Activated CD8-positive, alpha-beta T cell treated with anti-CD3 and anti-CD28 coated beads for 36 hours (primary cell): Measurements from ENCODE around the gene PHPT1. TPM values are rescaled to one million over a fixed set of nuclear protein-coding genes. Genes with fewer than 3 reads are reported as not detected.

ENCODE experiments used
- ATAC-seq: fragments of 200-7000 bp; cut with Tn5 transposase; one replicate; pipeline ENCODE4 v1.10.0; 2021; ENCODE audit warnings: mild to moderate bottlenecking, moderate library complexity
- CTCF ChIA-PET: fragments of 350-600 bp; sonication (Branson Sonifier 250); formaldehyde crosslinking; loops from one replicate; lab custom pipeline; 2021; ENCODE audit warnings: antibody characterized with exemption; lab: Charles Lee
- POLR2A ChIA-PET: fragments of 350-600 bp; sonication (Branson Sonifier 250); formaldehyde crosslinking; loops from one replicate; lab custom pipeline; 2021; ENCODE audit warnings: antibody characterized with exemption; lab: Charles Lee
- DNase-seq: peaks from one replicate; pipeline ENCODE4 v3.0.0-alpha.2; 2020
- H3K27ac Mint-ChIP-seq: one replicate; pipeline ENCODE4 v1.8.0; 2021; ENCODE audit warnings: mild to moderate bottlenecking, mixed read lengths
- H3K27me3 Mint-ChIP-seq: one replicate; pipeline ENCODE4 v1.8.0; 2021; ENCODE audit warnings: mixed read lengths
- H3K36me3 Mint-ChIP-seq: one replicate; pipeline ENCODE4 v1.8.0; 2021; ENCODE audit warnings: low read depth, mixed read lengths
- H3K4me1 Mint-ChIP-seq: one replicate; pipeline ENCODE4 v1.8.0; 2021; ENCODE audit warnings: low read depth, mixed read lengths
- H3K4me3 Mint-ChIP-seq: one replicate; pipeline ENCODE4 v1.8.0; 2021; ENCODE audit warnings: mild to moderate bottlenecking, moderate library complexity, mixed read lengths
- H3K9me3 Mint-ChIP-seq: one replicate; pipeline ENCODE4 v1.8.0; 2021; ENCODE audit warnings: mixed read lengths
- intact Hi-C: fragments of 100-400 bp; cut with micrococcal nuclease; formaldehyde crosslinking; loops from one replicate; pipeline ENCODE4 v1.10.0; 2022
- total RNA-seq, 2 experiments: library from RNA; stranded (reverse); gene quantifications; one replicate each; pipeline ENCODE4 v1.2.3, GENCODE V29; 2021
- TF ChIP-seq, protein P1 (sequence below): fragments of 200-600 bp; IDR thresholded peaks from one replicate; pipeline ENCODE4 v1.8.0; 2022; ENCODE audit warnings: antibody characterized with exemption, mild to moderate bottlenecking

Gene PHPT1
- total RNA-seq, 2 experiments from 2014 or later: 123 to 124 TPM

- intact Hi-C loops: no loop called here
- TF ChIP-seq, protein P1, sequence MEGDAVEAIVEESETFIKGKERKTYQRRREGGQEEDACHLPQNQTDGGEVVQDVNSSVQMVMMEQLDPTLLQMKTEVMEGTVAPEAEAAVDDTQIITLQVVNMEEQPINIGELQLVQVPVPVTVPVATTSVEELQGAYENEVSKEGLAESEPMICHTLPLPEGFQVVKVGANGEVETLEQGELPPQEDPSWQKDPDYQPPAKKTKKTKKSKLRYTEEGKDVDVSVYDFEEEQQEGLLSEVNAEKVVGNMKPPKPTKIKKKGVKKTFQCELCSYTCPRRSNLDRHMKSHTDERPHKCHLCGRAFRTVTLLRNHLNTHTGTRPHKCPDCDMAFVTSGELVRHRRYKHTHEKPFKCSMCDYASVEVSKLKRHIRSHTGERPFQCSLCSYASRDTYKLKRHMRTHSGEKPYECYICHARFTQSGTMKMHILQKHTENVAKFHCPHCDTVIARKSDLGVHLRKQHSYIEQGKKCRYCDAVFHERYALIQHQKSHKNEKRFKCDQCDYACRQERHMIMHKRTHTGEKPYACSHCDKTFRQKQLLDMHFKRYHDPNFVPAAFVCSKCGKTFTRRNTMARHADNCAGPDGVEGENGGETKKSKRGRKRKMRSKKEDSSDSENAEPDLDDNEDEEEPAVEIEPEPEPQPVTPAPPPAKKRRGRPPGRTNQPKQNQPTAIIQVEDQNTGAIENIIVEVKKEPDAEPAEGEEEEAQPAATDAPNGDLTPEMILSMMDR: no peak
- DNase-seq (no peak), ATAC-seq (no peak)
- no peaks in the 10 kb centered on the region for H3K36me3 Mint-ChIP-seq
- H3K4me3 Mint-ChIP-seq: no peak overlapping the region
- POLR2A ChIA-PET: no interaction called here
- CTCF ChIA-PET: interaction anchor here (1.6 kb wide), 1 partner anchor 14 kb away, joined by 4 read pairs; no protein-coding TSS in a partner anchor
- no peaks in the 10 kb centered on the region for H3K27me3 Mint-ChIP-seq
- no peak overlapping the region for H3K27ac Mint-ChIP-seq
- no peaks in the 10 kb centered on the region for H3K9me3 Mint-ChIP-seq
- H3K4me1 Mint-ChIP-seq: no peaks in the 10 kb centered on the region
Measured at GRCh38 chr9:136857581-136858412, 8.6 kb downstream of the PHPT1 start.

- Mint-ChIP-seq H3K36me3 (peaks cover 6% of the 10 kb centered on the region), H3K9me3 (no peaks in the 10 kb centered on the region), H3K4me3 (no peak overlapping the region), H3K27me3 (no peaks in the 10 kb centered on the region), H3K27ac (no peak overlapping the region), H3K4me1 (no peaks in the 10 kb centered on the region)
- no peak for DNase-seq
- CTCF ChIA-PET: no interaction called here
- TF ChIP-seq, protein P1: no peak
- POLR2A ChIA-PET: interaction anchor here (1.5 kb wide), 1 partner anchor 10 kb away, joined by 4 read pairs; no protein-coding TSS in a partner anchor
- ATAC-seq: no peak
- intact Hi-C loops: no loop called here
Measured at GRCh38 chr9:136858452-136858843, 9.2 kb downstream of the PHPT1 start.

DNA sequence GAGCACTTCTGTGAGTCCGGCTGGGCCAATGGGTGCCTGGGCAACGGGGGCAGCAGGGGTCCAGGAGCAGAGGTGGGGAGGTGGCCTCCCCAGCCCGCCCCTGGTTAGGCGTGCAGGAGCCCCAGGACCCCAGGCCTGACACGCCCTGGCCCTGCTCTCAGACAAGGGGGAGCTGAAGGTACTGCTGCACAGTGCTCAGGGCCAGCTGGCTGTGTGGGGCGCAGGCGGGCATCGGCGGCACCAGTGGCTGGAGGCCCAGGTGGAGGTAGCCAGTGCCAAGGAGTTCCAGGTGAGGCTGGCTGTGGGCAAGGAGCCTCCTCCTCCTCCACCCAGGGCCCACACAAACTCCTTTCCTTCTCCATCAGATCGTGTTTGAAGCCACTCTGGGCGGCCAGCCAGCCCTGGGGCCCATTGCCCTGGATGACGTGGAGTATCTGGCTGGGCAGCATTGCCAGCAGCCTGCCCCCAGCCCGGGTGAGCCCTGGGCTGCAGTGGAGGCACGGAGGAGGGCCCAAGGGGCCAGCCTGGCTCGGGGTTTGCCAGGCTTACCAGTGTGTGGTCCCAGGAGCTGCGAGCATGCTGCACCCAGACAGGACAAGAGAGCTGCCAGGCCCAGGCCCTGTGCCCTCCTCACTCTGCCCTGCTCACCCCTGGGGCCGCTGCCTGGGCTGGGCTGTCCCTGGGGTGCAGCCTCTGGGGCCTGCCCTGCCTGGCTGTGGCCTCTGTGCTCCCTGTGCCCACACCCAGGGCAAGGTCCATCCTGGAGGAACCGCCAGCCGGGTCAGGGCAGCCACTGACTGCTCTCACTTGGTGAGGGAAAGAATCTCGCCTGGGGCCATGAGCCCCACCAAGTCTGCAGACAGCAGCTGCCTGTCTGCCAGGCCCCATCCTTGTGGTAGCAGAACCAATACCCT lies 9.9 kb downstream of the PHPT1 start:
- Mint-ChIP-seq H3K27ac (no peak overlapping the region), H3K36me3 (peaks cover 12% of the 10 kb centered on the region), H3K4me3 (no peak overlapping the region), H3K9me3 (no peaks in the 10 kb centered on the region), H3K4me1 (no peaks in the 10 kb centered on the region), H3K27me3 (no peaks in the 10 kb centered on the region)
- intact Hi-C loops: no loop called here
- ATAC-seq: no peak
- DNase-seq: no peak
- ChIA-PET CTCF (no interaction called here), POLR2A (interaction anchor here (1.0 to 1.5 kb wide), 2 partner anchors 9 to 11 kb away, joined by 3 to 4 read pairs; no protein-coding TSS in a partner anchor)
- TF ChIP-seq, protein P1: no peak

DNA sequence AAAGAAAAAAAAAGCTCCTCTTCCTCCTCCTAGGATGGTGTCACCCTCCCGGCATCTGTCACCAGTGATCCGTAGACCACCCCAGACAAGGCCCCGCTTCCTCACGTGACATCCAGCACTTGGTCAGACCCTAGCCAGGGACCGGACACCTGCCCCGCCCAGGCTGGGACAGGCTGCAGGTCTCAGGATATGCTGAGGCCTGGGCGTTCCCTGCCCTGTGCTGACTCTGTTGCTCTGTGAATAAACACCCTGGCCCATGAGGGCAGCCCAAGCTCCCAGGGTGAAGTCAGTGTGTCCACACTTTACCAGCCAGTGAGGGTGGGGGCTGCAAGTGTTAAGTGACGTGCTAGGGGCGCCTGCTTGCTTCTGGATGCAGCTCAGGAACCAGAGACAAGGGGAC lies 11.3 kb downstream of the PHPT1 start:
- POLR2A ChIA-PET: interaction anchor here (1.0 to 2.8 kb wide), 4 partner anchors 11 to 22 kb away, joined by 3 to 8 read pairs (median 4); no protein-coding TSS in a partner anchor
- no peak overlapping the region for H3K4me3 Mint-ChIP-seq
- intact Hi-C loops: no loop called here
- no peaks in the 10 kb centered on the region for H3K9me3 Mint-ChIP-seq
- CTCF ChIA-PET: interaction anchor here (1.7 kb wide), 1 partner anchor 18 kb away, joined by 6 read pairs; the partner anchor contains the start of gene AJM1
- H3K27me3 Mint-ChIP-seq: no peaks in the 10 kb centered on the region
- TF ChIP-seq, protein P1: no peak
- no peak for DNase-seq
- H3K27ac Mint-ChIP-seq: no peak overlapping the region
- no peak for ATAC-seq
- peaks cover 10% of the 10 kb centered on the region for H3K4me1 Mint-ChIP-seq
- peaks cover 12% of the 10 kb centered on the region for H3K36me3 Mint-ChIP-seq
